Cardiac fibroblast (primary cell): ENCODE results near the gene ABHD3.
A peak's percentile ranks its signal among the peaks of the same experiment; 100 is the strongest.

Experiments used
- DNase-seq, 2 donors: peaks; one replicate each; pipeline versions ENCODE4 v3.0.0 to v3.0.0-alpha.2; 2010; ENCODE audit warnings: low read depth in 2 of 2
- H3K4me3 ChIP-seq, 2 donors: replicated peaks in 1 of 2; 1 replicate in 1 of 2; 2 replicates in 1 of 2; pipeline ENCODE4 v1.5.1; 2011; ENCODE audit warnings: low read depth in 2 of 2, low read length in 2 of 2, mild to moderate bottlenecking in 2 of 2, moderate library complexity in 1 of 2
- CTCF ChIP-seq: IDR thresholded peaks from one replicate; pipeline ENCODE4 v1.5.1; 2011; ENCODE audit warnings: low read depth, mild to moderate bottlenecking, low read length, inconsistent platforms

Gene ABHD3

GRCh38 chr18:21703241-21703820 is 1.2 kb downstream of the ABHD3 start:
- peak overlapping the region; percentile 79 to 80 for H3K4me3 ChIP-seq
- no peak for TF ChIP-seq CTCF
- peak in 1 of 2 donors; percentile 54 for DNase-seq

DNA sequence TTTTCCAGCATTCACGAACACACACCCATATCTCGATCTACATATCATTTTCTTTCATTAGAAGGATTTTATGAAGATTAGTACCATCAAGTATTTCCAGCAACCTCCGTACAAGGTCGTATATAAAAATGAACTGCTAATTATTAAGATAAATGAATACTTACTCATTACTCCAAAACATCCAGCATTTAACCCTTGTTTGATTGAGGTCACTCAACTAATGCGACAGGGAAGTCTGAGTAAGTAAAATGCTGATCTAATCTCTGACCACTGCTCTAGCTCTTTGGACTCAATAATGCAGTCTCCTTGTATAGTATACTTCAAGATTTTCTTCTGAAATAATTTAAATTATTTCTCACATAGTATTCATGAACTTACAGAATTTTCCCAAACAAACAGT is 2.0 kb downstream of the ABHD3 start:
- DNase-seq: no peak
- TF ChIP-seq CTCF: no peak
- no peak overlapping the region for H3K4me3 ChIP-seq

DNA sequence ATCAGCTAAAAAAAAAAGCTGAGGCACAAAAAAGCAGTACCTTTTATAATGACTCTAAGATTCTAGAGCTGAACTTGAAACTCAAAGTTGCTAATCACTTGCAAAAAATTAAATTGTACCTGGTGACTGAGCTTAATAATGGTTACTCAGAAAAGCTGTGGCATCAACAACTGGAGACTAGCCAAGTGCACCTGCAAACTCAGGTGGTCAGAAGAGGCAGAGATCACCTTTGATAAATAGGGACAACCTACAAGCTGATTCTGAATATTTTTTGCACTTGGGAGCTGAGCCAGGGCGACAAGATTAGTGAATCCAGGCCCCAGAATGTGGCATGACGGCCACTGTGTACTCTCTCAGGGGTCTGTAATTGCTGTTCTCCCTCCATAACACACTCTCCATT is 3.0 kb downstream of the ABHD3 start:
- no peak for TF ChIP-seq CTCF
- no peak overlapping the region for H3K4me3 ChIP-seq

GRCh38 chr18:21700528-21701075 is 4.0 kb downstream of the ABHD3 start:
- no peak for DNase-seq
- H3K4me3 ChIP-seq: no peak overlapping the region
- TF ChIP-seq CTCF: no peak

More for the DNA sequence above, 3.0 kb downstream of the ABHD3 start:
- DNase-seq: no peak

DNA sequence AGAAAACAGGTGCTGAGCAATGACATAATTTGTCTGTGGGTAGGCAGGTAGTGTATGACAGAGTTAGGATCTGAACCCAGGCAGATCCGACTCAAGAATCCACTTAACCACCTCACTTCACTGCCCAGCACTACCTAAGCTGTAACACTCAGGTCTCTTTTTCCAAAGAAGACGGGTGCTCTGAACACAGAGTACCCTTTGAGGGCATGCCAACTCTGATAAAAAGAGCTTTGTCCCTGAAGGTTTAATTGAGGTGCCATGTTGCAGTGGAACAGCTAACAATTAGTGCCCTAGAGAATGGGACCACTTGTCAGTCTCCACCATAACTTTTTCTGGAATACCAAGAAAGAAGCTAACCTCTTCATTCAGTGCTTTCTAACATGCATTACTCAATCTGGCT is 11.3 kb downstream of the ABHD3 start:
- no peak for DNase-seq
- no peak for TF ChIP-seq CTCF

DNA sequence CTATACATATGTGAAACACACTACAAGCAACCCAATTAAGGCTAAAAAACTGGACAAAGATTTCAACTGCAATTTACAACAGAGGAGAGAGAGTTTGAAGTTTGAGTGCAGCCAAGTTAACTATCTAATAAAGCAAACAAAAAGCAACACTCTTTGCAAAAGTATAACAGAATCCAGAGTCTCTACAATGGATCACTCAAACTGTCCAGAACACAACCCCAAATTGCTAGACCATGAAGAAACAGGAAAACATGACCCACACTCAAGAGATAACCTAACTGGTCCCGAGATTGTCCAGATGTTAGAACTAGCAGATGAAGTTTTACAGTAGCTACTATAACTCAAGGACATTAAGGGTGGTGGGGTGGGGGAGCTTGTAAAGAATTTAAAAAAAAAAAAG is 14.8 kb downstream of the ABHD3 start:
- DNase-seq: no peak
- no peak for TF ChIP-seq CTCF
- H3K4me3 ChIP-seq: no peak overlapping the region

More for the DNA sequence above, 11.3 kb downstream of the ABHD3 start:
- no peak overlapping the region for H3K4me3 ChIP-seq
